ENCODE measurements around the gene PLPP2. TPM values are rescaled to one million over a fixed set of nuclear protein-coding genes. Genes with fewer than 3 reads are reported as not detected.

PLPP2 gene
- total and polyA plus RNA-seq, 2 experiments from 2014 or later = 0.21 TPM; not detected in 1

GRCh38 chr19:324716-325115 lies 33.5 kb upstream of the PLPP2 start:
- no peak overlapping the region for H3K4me3 ChIP-seq
- no peak overlapping the region for H3K27ac ChIP-seq
- TF ChIP-seq CTCF (IDR thresholded peaks at IDR 0.05; ENCODE audit: low read depth, low read length) = no peak
- H3K27me3 ChIP-seq = no peaks in the 10 kb centered on the region
- DNase-seq (ENCODE audit: low read depth in 1 of 2, low spot score in 1 of 2) = no peak
- peaks cover 39% of the 10 kb centered on the region for H3K36me3 ChIP-seq
- no peaks in the 10 kb centered on the region for H3K4me1 ChIP-seq (ENCODE audit: low read depth)
- H3K9me3 ChIP-seq (ENCODE audit: low read depth) = no peaks in the 10 kb centered on the region

GRCh38 chr19:322616-323015 lies 31.4 kb upstream of the PLPP2 start:
- Histone ChIP-seq H3K4me1 (ENCODE audit: low read depth) (no peaks in the 10 kb centered on the region), H3K4me3 (no peak overlapping the region), H3K27me3 (no peaks in the 10 kb centered on the region), H3K27ac (no peak overlapping the region), H3K9me3 (ENCODE audit: low read depth) (no peaks in the 10 kb centered on the region), H3K36me3 (peaks cover 32% of the 10 kb centered on the region)
- no peak for DNase-seq (ENCODE audit: low read depth in 1 of 2, low spot score in 1 of 2)
- TF ChIP-seq CTCF (IDR thresholded peaks at IDR 0.05; ENCODE audit: low read depth, low read length) = no peak

- Histone ChIP-seq H3K9me3 (ENCODE audit: low read depth) (no peaks in the 10 kb centered on the region), H3K4me3 (no peak overlapping the region), H3K27ac (no peak overlapping the region), H3K27me3 (no peaks in the 10 kb centered on the region), H3K36me3 (peaks cover 15% of the 10 kb centered on the region), H3K4me1 (ENCODE audit: low read depth) (no peaks in the 10 kb centered on the region)
- no peak for TF ChIP-seq CTCF (IDR thresholded peaks at IDR 0.05; ENCODE audit: low read depth, low read length)
- no peak for DNase-seq (ENCODE audit: low read depth in 1 of 2, low spot score in 1 of 2)
Measured at GRCh38 chr19:318509-318774, 27.2 kb upstream of the PLPP2 start.

DNA sequence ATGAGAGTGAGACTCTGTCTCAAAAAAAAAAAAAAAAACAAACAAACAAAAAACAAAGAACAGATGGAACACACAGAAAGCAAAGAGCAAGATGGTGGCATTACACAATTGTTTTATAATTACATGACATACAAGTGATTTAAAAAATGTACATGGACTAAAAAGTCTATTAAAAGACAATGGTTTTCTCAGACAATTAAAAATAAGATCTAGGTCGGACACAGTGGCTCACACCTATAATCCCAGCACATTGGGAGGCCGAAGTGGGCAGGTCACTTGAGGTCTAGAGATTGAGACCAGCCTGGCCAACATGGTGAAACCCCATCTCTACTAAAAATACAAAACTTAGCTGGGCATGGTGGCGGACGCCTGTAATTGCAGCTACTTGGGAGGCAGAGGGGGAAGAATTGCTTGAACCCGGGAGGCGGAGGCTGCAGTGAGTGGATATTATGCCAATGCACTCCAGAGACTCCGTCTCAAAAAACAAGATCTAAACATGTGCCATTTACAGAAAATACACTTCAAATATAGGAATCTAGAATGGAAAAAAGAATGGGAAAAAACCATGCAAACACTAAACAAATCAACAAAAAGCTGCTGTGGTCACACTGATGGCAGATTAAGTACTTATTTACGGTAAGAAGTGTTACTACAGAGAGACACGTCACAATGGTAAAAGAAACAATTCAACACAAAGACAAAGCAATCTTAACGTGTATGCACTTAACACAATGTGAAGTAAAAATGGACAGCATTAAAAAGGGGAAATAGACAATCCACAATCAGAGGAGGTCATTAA lies 26.7 kb upstream of the PLPP2 start:
- no peaks in the 10 kb centered on the region for H3K4me1 ChIP-seq (ENCODE audit: low read depth)
- no peak overlapping the region for H3K4me3 ChIP-seq
- no peak for DNase-seq (ENCODE audit: low read depth in 1 of 2, low spot score in 1 of 2)
- peaks cover 15% of the 10 kb centered on the region for H3K36me3 ChIP-seq
- H3K27ac ChIP-seq = no peak overlapping the region
- no peaks in the 10 kb centered on the region for H3K9me3 ChIP-seq (ENCODE audit: low read depth)
- no peak for TF ChIP-seq CTCF (IDR thresholded peaks at IDR 0.05; ENCODE audit: low read depth, low read length)
- H3K27me3 ChIP-seq = no peaks in the 10 kb centered on the region

DNA sequence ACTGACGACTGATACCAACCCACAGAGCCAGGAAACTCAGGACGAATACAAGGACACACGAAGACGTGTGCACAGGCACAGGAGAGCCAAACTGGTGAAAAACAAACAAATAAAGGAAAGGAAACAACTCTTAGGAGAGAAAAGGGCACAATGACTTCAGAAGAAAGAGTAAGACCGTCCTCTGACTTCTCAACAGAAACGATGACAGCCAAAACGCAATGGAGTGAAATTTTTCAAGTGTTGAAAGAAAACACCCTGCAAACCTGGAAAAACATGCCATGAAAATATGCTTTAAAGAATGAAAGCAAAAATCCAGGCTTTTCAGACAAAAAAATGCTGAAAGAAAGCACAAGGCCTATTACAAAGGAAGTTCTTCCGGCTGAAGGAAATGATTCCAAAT lies 24.6 kb upstream of the PLPP2 start:
- no peak for TF ChIP-seq CTCF (IDR thresholded peaks at IDR 0.05; ENCODE audit: low read depth, low read length)
- Histone ChIP-seq H3K36me3 (peaks cover 4% of the 10 kb centered on the region), H3K27me3 (no peaks in the 10 kb centered on the region), H3K4me3 (no peak overlapping the region), H3K4me1 (ENCODE audit: low read depth) (no peaks in the 10 kb centered on the region), H3K9me3 (ENCODE audit: low read depth) (no peaks in the 10 kb centered on the region), H3K27ac (no peak overlapping the region)
- no peak for DNase-seq (ENCODE audit: low read depth in 1 of 2, low spot score in 1 of 2)

Measured in cardiac muscle cell (in vitro differentiated cells and primary cell).